ENCODE results near the gene PLXDC2. TPM values are rescaled to one million over a fixed set of nuclear protein-coding genes. Genes with fewer than 3 reads are reported as not detected.

PLXDC2 gene
- total RNA-seq, 1 experiment from 2014 or later: 38.7 TPM

- H3K27ac Mint-ChIP-seq: peak overlapping the region; percentile 37 to 98 (median 69); a peak in 5 of 7 replicates
- H3K9me3 ChIP-seq (ENCODE audit: control insufficient read depth, low read depth, low read length): no peaks in the 10 kb centered on the region
- H4K91ac ChIP-seq (ENCODE audit: insufficient read length, low read depth, low read length): no peak overlapping the region
- no peak for TF ChIP-seq CTCF (conservative IDR thresholded peaks at IDR 0.05)
- WGBS (ENCODE audit: extremely low coverage, insufficient read length, low lambda C conversion rate): no CpG with 5 or more reads among the region's 3 CpGs
- H3K4me1 ChIP-seq (ENCODE audit: insufficient read depth, low read length): peaks cover 15% of the 10 kb centered on the region
- no peak overlapping the region for H3K23ac ChIP-seq (ENCODE audit: insufficient read length, low read depth, low read length)
- no peak for DNase-seq
- H3K36me3 Mint-ChIP-seq (ENCODE audit: insufficient read depth in 1 of 3, low read depth in 3 of 3): peaks cover 0 to 5% (median 0%) of the 10 kb centered on the region in 3 experiments; a peak in 2 of 7 replicates
- H3K56ac ChIP-seq (ENCODE audit: insufficient read length, low read depth, low read length): no peak overlapping the region
- no peak overlapping the region for H2AFZ ChIP-seq (ENCODE audit: low read length)
- H3K23me2 ChIP-seq (ENCODE audit: insufficient read length, low read depth, low read length, poor library complexity, severe bottlenecking): no peaks in the 10 kb centered on the region
- H3K27me3 ChIP-seq (ENCODE audit: insufficient read depth, low read length): no peaks in the 10 kb centered on the region
- H3K9ac ChIP-seq (ENCODE audit: extremely low read depth, insufficient read length, low read length): no peak overlapping the region
- no peak overlapping the region for H2AK5ac ChIP-seq (ENCODE audit: insufficient read length, low read length)
- peaks cover 67 to 69% of the 10 kb centered on the region in 2 experiments for H3K4me1 Mint-ChIP-seq
- H3T11ph ChIP-seq (ENCODE audit: low read length): no peak overlapping the region
- H3K4ac ChIP-seq (ENCODE audit: low read depth, low read length): no peak overlapping the region
- H3K14ac ChIP-seq (ENCODE audit: insufficient read depth, low read length): no peak overlapping the region
- peak overlapping the region; percentile 56 for H3K27ac ChIP-seq (ENCODE audit: insufficient read length, low read depth, low read length)
- H3K79me1 ChIP-seq (ENCODE audit: insufficient read depth, low read depth, low read length, poor library complexity, severe bottlenecking): no peaks in the 10 kb centered on the region
- H2BK15ac ChIP-seq (ENCODE audit: low read depth, low read length): no peak overlapping the region
- no peaks in the 10 kb centered on the region for H3K27me3 Mint-ChIP-seq (ENCODE audit: low read depth)
- no peak overlapping the region for H3K18ac ChIP-seq (ENCODE audit: insufficient read length, low read depth, low read length)
- 0 out of 5 replicates have a peak overlapping the region, but pooled peaks of 1 of the 2 experiments have one; percentile 8 for H3K4me3 Mint-ChIP-seq
- H3K9me3 Mint-ChIP-seq: peaks cover 0 to 2% of the 10 kb centered on the region in 2 experiments; a peak in 2 of 5 replicates
- H2BK20ac ChIP-seq (ENCODE audit: low read depth, low read length, poor library complexity, severe bottlenecking): no peak overlapping the region
- H2BK12ac ChIP-seq (ENCODE audit: insufficient read length, low read depth, low read length): peak overlapping the region; percentile 21
- H4K20me1 ChIP-seq (ENCODE audit: control insufficient read depth, insufficient read depth, insufficient read length): no peaks in the 10 kb centered on the region
- H2BK120ac ChIP-seq (ENCODE audit: low read depth, low read length, poor library complexity, severe bottlenecking): no peak overlapping the region
- H3K4me2 ChIP-seq (ENCODE audit: insufficient read depth, insufficient read length, low read length): no peak overlapping the region
- no peak overlapping the region for H2BK5ac ChIP-seq (ENCODE audit: insufficient read length, low read length)
- no peak overlapping the region for H4K5ac ChIP-seq (ENCODE audit: insufficient read length, low read depth, low read length)
- H4K8ac ChIP-seq (replicated peaks; ENCODE audit: insufficient read length, low read depth, low read length): no peak overlapping the region
- H3K79me2 ChIP-seq (ENCODE audit: insufficient read depth, low read length): peaks cover 6% of the 10 kb centered on the region; the same call in 1 of the 2 replicates
These were observed 169.5 kb downstream of the PLXDC2 start for GRCh38 chr10:19985745-19986144.

All from H9 (cell line).